PFSK-1 (cell line): ENCODE data around the gene SLC16A2.

Experiments used
- FOXP2 ChIP-seq: optimal IDR thresholded peaks from 2 replicates; pipeline ENCODE3; 2011; ENCODE audit warnings: borderline replicate concordance, control low read depth, inconsistent platforms; ENCODE audit not compliant: insufficient read depth; ENCODE audit errors: extremely low read length, extremely low read depth
- POLR2AphosphoS5 ChIP-seq: IDR thresholded peaks from 2 replicates; pipeline ENCODE4 v1.6.1; 2012; ENCODE audit warnings: low read depth, mild to moderate bottlenecking, control low read depth, low read length, moderate library complexity
- REST ChIP-seq, 2 experiments: IDR thresholded peaks; 2 replicates each; pipeline versions ENCODE4 v1.6.1 to v1.8.0; 2011 to 2012; ENCODE audit warnings: low read depth in 2 of 2, low read length in 2 of 2, control low read depth in 1 of 2, inconsistent platforms in 1 of 2, mild to moderate bottlenecking in 1 of 2, moderate library complexity in 1 of 2; ENCODE audit not compliant: insufficient read depth in 1 of 2
- TAF1 ChIP-seq: IDR thresholded peaks from 2 replicates; pipeline ENCODE4 v1.6.1; 2012; ENCODE audit warnings: low read length, control low read depth, borderline replicate concordance; ENCODE audit not compliant: insufficient read depth

GRCh38 chrX:74493806-74494205 is 72.5 kb downstream of the SLC16A2 start:
- no peak for TF ChIP-seq REST (IDR thresholded peaks at IDR 0.05; ENCODE audit: insufficient read depth in 1 of 2, low read depth in 2 of 2, low read length in 2 of 2)
- no peak for TF ChIP-seq TAF1
- TF ChIP-seq POLR2AphosphoS5, result no peak
- no peak for TF ChIP-seq FOXP2
